Measurements from ENCODE around the gene NFYB. TPM values are rescaled to one million over a fixed set of nuclear protein-coding genes. Genes with fewer than 3 reads are reported as not detected.
A peak's percentile ranks its signal among the peaks of the same experiment; 100 is the strongest.

Gene NFYB
- 11.0 and 16.7 TPM in 2 replicates for polyA plus RNA-seq (2012; rRNA removed)
- 18.1 and 23.6 TPM in 2 replicates for polyA plus RNA-seq (2012; cell fraction: cytosol; rRNA removed)
- 9.4 and 21.8 TPM in 2 replicates for polyA plus RNA-seq (2012; cell fraction: nucleus; rRNA removed)

- DNase-seq: peak; percentile 96
- Histone ChIP-seq H3K27me3 (ENCODE audit: insufficient read depth) (no peaks in the 10 kb centered on the region), H3K4me3 (ENCODE audit: low read depth in 2 of 2, low read length in 1 of 2) (peak within 1 kb of the TSS; percentile 78 to 84), H3F3A (replicated peaks; ENCODE audit: insufficient read depth) (peaks cover 6% of the 10 kb centered on the region), H3K9ac (peak within 1 kb of the TSS; percentile 86), H3K4me2 (peak within 1 kb of the TSS; percentile 81), H3K27ac (ENCODE audit: low read depth in 2 of 2, low read length in 1 of 2) (peak within 1 kb of the TSS; percentile 73 to 93), H2AFZ (ENCODE audit: low read depth) (peak within 1 kb of the TSS; percentile 88), H3K79me2 (ENCODE audit: insufficient read depth) (peaks cover 42% of the 10 kb centered on the region), H4K20me1 (ENCODE audit: insufficient read depth) (no peaks in the 10 kb centered on the region), H3K4me1 (ENCODE audit: control insufficient read depth in 1 of 2, insufficient read depth in 2 of 2, low read depth in 1 of 2, low read length in 1 of 2) (peaks cover 21 to 39% of the 10 kb centered on the region in 2 experiments), H3K36me3 (replicated peaks in 1 of 2; ENCODE audit: control insufficient read depth in 1 of 2, insufficient read depth in 2 of 2, low read length in 1 of 2) (peaks cover 0 to 11% of the 10 kb centered on the region in 2 experiments), H3K9me3 (no peaks in the 10 kb centered on the region), H3K9me2 (no peaks in the 10 kb centered on the region)
- 20% methylated on average over 32 of the region's 111 CpGs for WGBS (ENCODE audit: low lambda C conversion rate)
- ChIA-PET POLR2A (interaction anchor here (0.6 to 2.1 kb wide), 10 partner anchors 9 to 848 kb away, joined by 3 to 22 read pairs (median 4); partner anchors contain the start of genes HSP90B1, NT5DC3 and TDG), CTCF (interaction anchor here (1.5 to 1.8 kb wide), 2 partner anchors 29 to 150 kb away, joined by 3 to 9 read pairs; no protein-coding TSS in a partner anchor)
- TF ChIP-seq ELF1 (IDR thresholded peaks at IDR 0.05) (no peak), YY1 (IDR thresholded peaks at IDR 0.05; ENCODE audit: low read depth) (peak; percentile 22; the same call in 1 of the 2 replicates), POLR2AphosphoS5 (IDR thresholded peaks at IDR 0.05; ENCODE audit: low read depth, low read length) (peak; percentile 82), NRF1 (IDR thresholded peaks at IDR 0.05; ENCODE audit: low read depth, low read length) (no peak), GATA2 (CRISPR knock-in tag; IDR thresholded peaks at IDR 0.05) (no peak), CHD2 (IDR thresholded peaks at IDR 0.05; ENCODE audit: low read length, partially characterized antibody) (peak; percentile 77), SIN3A (IDR thresholded peaks at IDR 0.05; ENCODE audit: borderline replicate concordance, low read depth, low read length) (no peak; the same call in 1 of the 2 replicates), FOSL2 (IDR thresholded peaks at IDR 0.05; ENCODE audit: borderline replicate concordance, low read depth) (no peak), TEAD4 (IDR thresholded peaks at IDR 0.05; ENCODE audit: borderline replicate concordance, insufficient read depth) (no peak), REST (IDR thresholded peaks at IDR 0.05; ENCODE audit: low read depth, low read length) (0 out of 2 replicates have a peak, but pooled peaks have one; percentile 6), MEF2A (IDR thresholded peaks at IDR 0.05; ENCODE audit: borderline replicate concordance, low read depth) (no peak), PBX3 (IDR thresholded peaks at IDR 0.05) (peak; percentile 35), RFX5 (IDR thresholded peaks at IDR 0.05; ENCODE audit: low read length) (peak; percentile 79), NFIC (IDR thresholded peaks at IDR 0.05; ENCODE audit: borderline replicate concordance) (peak; percentile 5; the same call in 1 of the 2 replicates), MAX (IDR thresholded peaks at IDR 0.05; ENCODE audit: low read depth) (peak; percentile 98), TAF1 (IDR thresholded peaks at IDR 0.05; ENCODE audit: borderline replicate concordance, low read depth, low read length) (peak; percentile 73), EP300 (IDR thresholded peaks at IDR 0.05; ENCODE audit: borderline replicate concordance in 1 of 2, low read depth in 1 of 2, low read length in 1 of 2) (peak; percentile 99 to 100), TCF12 (IDR thresholded peaks at IDR 0.05) (no peak), SMC3 (IDR thresholded peaks at IDR 0.05; ENCODE audit: low read depth, low read length) (no peak), USF2 (IDR thresholded peaks at IDR 0.05; ENCODE audit: borderline replicate concordance, low read depth, low read length) (no peak), FOXM1 (IDR thresholded peaks at IDR 0.05; ENCODE audit: low read depth) (no peak), MXI1 (IDR thresholded peaks at IDR 0.05; ENCODE audit: low read depth, low read length) (peak; percentile 31; the same call in 1 of the 2 replicates), USF1 (IDR thresholded peaks at IDR 0.05; ENCODE audit: borderline replicate concordance, low read depth) (no peak), IRF3 (IDR thresholded peaks at IDR 0.05; ENCODE audit: low read depth, low read length) (peak; percentile 38; the same call in 1 of the 2 replicates)
Observed at GRCh38 chr12:104137902-104138796, at the start of gene NFYB. NFYB (minus strand) TSS chr12:104138210; CDS start chr12:104135453, 2,757 bp downstream.

Measured in SK-N-SH (cell line).